Activated CD8-positive, alpha-beta T cell treated with anti-CD3 and anti-CD28 coated beads, Interleukin-2, amount 10 ng/mL, durations not matched to agents 7 days and 5 days (primary cell): Measurements from ENCODE around the gene KCTD4. TPM values are rescaled to one million over a fixed set of nuclear protein-coding genes. Genes with fewer than 3 reads are reported as not detected.
"Not testable (repeated sequence)": the region's sequence is repeated elsewhere in the genome, so short reads cannot be mapped to it uniquely, and the experiment has no call there.

ENCODE experiments used
- ATAC-seq: fragments of 150-1000 bp; cut with Tn5 transposase; one replicate; pipeline ENCODE4 v1.10.0; 2021; ENCODE audit warnings: moderate library complexity
- CTCF ChIA-PET: fragments of 350-600 bp; sonication (Branson Sonifier 250); formaldehyde crosslinking; loops from one replicate; lab custom pipeline; 2021; ENCODE audit warnings: antibody characterized with exemption; lab: Charles Lee
- POLR2A ChIA-PET: fragments of 350-600 bp; sonication (Branson Sonifier 250); formaldehyde crosslinking; loops from one replicate; lab custom pipeline; 2021; ENCODE audit warnings: antibody characterized with exemption; lab: Charles Lee
- DNase-seq: peaks from one replicate; pipeline ENCODE4 v3.0.0-alpha.2; 2020
- H3K27ac Mint-ChIP-seq: one replicate; pipeline ENCODE4 v1.8.0; 2021; ENCODE audit warnings: mild to moderate bottlenecking, mixed read lengths
- H3K27me3 Mint-ChIP-seq: one replicate; pipeline ENCODE4 v1.8.0; 2021; ENCODE audit warnings: low read depth, mixed read lengths
- H3K36me3 Mint-ChIP-seq: one replicate; pipeline ENCODE4 v1.8.0; 2021; ENCODE audit warnings: low read depth, mixed read lengths
- H3K4me1 Mint-ChIP-seq: one replicate; pipeline ENCODE4 v1.8.0; 2021; ENCODE audit warnings: low read depth, mixed read lengths
- H3K4me3 Mint-ChIP-seq: one replicate; pipeline ENCODE4 v1.8.0; 2021; ENCODE audit warnings: mild to moderate bottlenecking, mixed read lengths
- H3K9me3 Mint-ChIP-seq: one replicate; pipeline ENCODE4 v1.8.0; 2022; ENCODE audit warnings: mixed read lengths; ENCODE audit not compliant: insufficient read depth
- total RNA-seq, 2 experiments: library from RNA; stranded (reverse); gene quantifications; one replicate each; pipeline ENCODE4 v1.2.3, GENCODE V29; 2021

Gene KCTD4
- total RNA-seq, 2 experiments from 2014 or later = not detected

DNA sequence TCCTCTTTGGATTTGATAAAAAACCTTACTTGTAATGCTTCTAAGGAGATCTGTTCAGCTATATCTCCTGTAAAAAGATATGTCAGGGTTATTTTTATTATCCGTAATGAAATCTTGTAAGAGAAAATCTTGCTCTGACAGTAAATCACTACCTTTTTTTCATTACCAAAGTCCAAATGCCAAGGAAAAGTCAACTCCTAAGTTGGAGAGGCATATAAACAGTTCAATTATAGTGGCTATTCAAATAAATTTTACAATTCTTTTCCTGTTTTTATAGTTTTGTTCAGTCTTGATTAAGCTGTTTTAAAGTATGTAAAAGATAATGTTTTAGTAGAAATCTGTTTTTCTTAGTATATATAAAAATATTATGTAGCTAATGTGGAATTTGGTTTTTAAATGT is 9.0 kb downstream of the KCTD4 start:
- H3K36me3 Mint-ChIP-seq = peaks cover 11% of the 10 kb centered on the region
- CTCF ChIA-PET = interaction anchor here (1.9 kb wide), 1 partner anchor 12 kb away, joined by 3 read pairs; no protein-coding TSS in a partner anchor

DNA sequence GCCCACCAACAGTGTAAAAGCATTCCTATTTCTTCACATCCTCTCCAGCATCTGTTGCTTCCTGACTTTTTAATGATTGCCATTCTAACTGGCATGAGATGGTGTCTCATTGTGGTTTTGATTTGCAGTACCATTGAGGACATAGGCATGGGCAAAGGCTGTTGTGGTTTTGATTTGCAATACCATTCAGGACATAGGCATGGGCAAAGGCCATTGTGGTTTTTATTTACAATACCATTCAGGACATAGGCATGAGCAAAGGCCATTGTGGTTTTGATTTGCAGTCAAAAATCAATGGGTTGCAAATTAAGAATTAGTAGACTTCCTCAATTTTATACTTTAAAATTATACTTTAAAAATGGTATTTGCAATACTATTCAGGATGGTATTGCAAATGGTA is 11.3 kb downstream of the KCTD4 start:
- H3K27ac Mint-ChIP-seq, H3K9me3 Mint-ChIP-seq, POLR2A ChIA-PET, ATAC-seq, H3K4me3 Mint-ChIP-seq, H3K27me3 Mint-ChIP-seq, DNase-seq, CTCF ChIA-PET, H3K4me1 Mint-ChIP-seq: not testable (repeated sequence)
- peaks cover 11% of the 10 kb centered on the region for H3K36me3 Mint-ChIP-seq

More for the DNA sequence above, 9.0 kb downstream of the KCTD4 start:
- Mint-ChIP-seq H3K27ac (no peak overlapping the region), H3K4me3 (no peak overlapping the region), H3K9me3 (no peaks in the 10 kb centered on the region), H3K4me1 (peaks cover 8% of the 10 kb centered on the region), H3K27me3 (no peaks in the 10 kb centered on the region)
- POLR2A ChIA-PET = no interaction called here
- ATAC-seq (no peak), DNase-seq (no peak)

DNA sequence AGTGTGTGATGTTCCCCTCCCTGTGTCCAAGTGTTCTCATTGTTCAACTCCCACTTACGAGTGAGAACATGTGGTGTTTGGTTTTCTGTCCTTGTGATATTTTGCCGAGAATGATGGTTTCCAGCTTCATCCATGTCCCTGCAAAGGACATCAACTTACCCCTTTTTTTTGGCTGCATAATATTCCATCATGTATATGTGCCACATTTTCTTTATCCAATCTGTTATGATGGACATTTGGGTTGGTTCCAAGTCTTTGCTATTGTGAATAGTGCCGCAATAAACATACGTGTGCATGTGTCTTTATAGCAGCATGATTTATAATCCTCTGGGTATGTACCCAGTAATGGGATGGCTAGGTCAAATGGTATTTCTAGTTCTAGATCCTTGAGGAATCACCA is 11.8 kb downstream of the KCTD4 start:
- CTCF ChIA-PET, ATAC-seq, H3K4me3 Mint-ChIP-seq, POLR2A ChIA-PET, H3K27ac Mint-ChIP-seq, DNase-seq, H3K27me3 Mint-ChIP-seq, H3K9me3 Mint-ChIP-seq, H3K4me1 Mint-ChIP-seq: not testable (repeated sequence)
- H3K36me3 Mint-ChIP-seq = peaks cover 12% of the 10 kb centered on the region

- ATAC-seq (no peak), DNase-seq (no peak)
- ChIA-PET CTCF (no interaction called here), POLR2A (no interaction called here)
- Mint-ChIP-seq H3K27me3 (no peaks in the 10 kb centered on the region), H3K4me1 (peaks cover 8% of the 10 kb centered on the region), H3K4me3 (no peak overlapping the region), H3K36me3 (peaks cover 14% of the 10 kb centered on the region), H3K9me3 (no peaks in the 10 kb centered on the region), H3K27ac (no peak overlapping the region)
Observed at GRCh38 chr13:45185286-45185685, 15.6 kb downstream of the KCTD4 start.

DNA sequence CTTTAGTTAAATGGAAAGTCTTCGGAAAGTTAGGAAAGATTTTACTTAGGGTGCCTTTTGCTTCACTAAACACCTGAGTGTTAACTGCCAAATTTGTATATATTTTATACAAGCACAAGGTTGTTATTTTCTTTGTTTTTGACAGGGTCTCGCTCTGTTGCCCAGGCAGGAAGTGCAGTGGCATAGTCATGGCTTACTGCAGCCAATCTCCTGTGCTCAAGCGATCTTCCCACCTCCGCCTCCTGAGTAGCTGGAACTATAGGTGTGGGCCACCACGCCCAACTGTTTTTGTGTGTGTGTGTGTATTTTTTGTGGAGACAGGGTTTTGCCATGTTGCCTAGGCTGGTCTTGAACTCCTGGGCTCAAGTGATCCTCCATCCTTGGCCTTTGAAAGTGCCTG is 16.2 kb downstream of the KCTD4 start:
- ATAC-seq = no peak
- Mint-ChIP-seq H3K36me3 (peaks cover 14% of the 10 kb centered on the region), H3K27ac (peak overlapping the region; percentile 60), H3K9me3 (no peaks in the 10 kb centered on the region), H3K4me1 (peaks cover 8% of the 10 kb centered on the region), H3K27me3 (no peaks in the 10 kb centered on the region), H3K4me3 (no peak overlapping the region)
- POLR2A ChIA-PET = no interaction called here
- CTCF ChIA-PET = no interaction called here
- DNase-seq = no peak

GRCh38 chr13:45180713-45181601 is 19.9 kb downstream of the KCTD4 start:
- H3K27me3 Mint-ChIP-seq = no peaks in the 10 kb centered on the region
- H3K9me3 Mint-ChIP-seq = no peaks in the 10 kb centered on the region
- ATAC-seq = no peak
- ChIA-PET POLR2A (no interaction called here), CTCF (interaction anchor here (1.2 kb wide), 1 partner anchor 24 kb away, joined by 3 read pairs; no protein-coding TSS in a partner anchor)
- H3K4me3 Mint-ChIP-seq = no peak overlapping the region
- H3K36me3 Mint-ChIP-seq = peaks cover 3% of the 10 kb centered on the region
- no peak for DNase-seq
- no peak overlapping the region for H3K27ac Mint-ChIP-seq
- H3K4me1 Mint-ChIP-seq = peaks cover 19% of the 10 kb centered on the region

GRCh38 chr13:45180303-45180702 is 20.5 kb downstream of the KCTD4 start:
- H3K4me3 Mint-ChIP-seq = no peak overlapping the region
- no peak for ATAC-seq
- H3K27me3 Mint-ChIP-seq = no peaks in the 10 kb centered on the region
- DNase-seq = no peak
- H3K36me3 Mint-ChIP-seq = peaks cover 3% of the 10 kb centered on the region
- H3K27ac Mint-ChIP-seq = no peak overlapping the region
- CTCF ChIA-PET = no interaction called here
- peaks cover 19% of the 10 kb centered on the region for H3K4me1 Mint-ChIP-seq
- H3K9me3 Mint-ChIP-seq = no peaks in the 10 kb centered on the region
- POLR2A ChIA-PET = no interaction called here

- Mint-ChIP-seq H3K27ac (no peak overlapping the region), H3K4me3 (no peak overlapping the region), H3K27me3 (no peaks in the 10 kb centered on the region), H3K9me3 (no peaks in the 10 kb centered on the region), H3K4me1 (peaks cover 19% of the 10 kb centered on the region), H3K36me3 (peaks cover 11% of the 10 kb centered on the region)
- DNase-seq (no peak), ATAC-seq (no peak)
- ChIA-PET POLR2A (no interaction called here), CTCF (interaction anchor here (0.9 to 1.3 kb wide), 3 partner anchors 13 to 164 kb away, joined by 3 read pairs; no protein-coding TSS in a partner anchor)
Observed at GRCh38 chr13:45179428-45179827, 21.4 kb downstream of the KCTD4 start.

GRCh38 chr13:45178349-45179162 is 22.3 kb downstream of the KCTD4 start:
- Mint-ChIP-seq H3K27ac (no peak overlapping the region), H3K27me3 (no peaks in the 10 kb centered on the region), H3K9me3 (no peaks in the 10 kb centered on the region), H3K4me1 (peaks cover 19% of the 10 kb centered on the region), H3K36me3 (peaks cover 8% of the 10 kb centered on the region), H3K4me3 (no peak overlapping the region)
- peak; percentile 39 for ATAC-seq
- no peak for DNase-seq
- ChIA-PET CTCF (interaction anchor here (0.9 to 1.3 kb wide), 3 partner anchors 14 to 163 kb away, joined by 3 read pairs; no protein-coding TSS in a partner anchor), POLR2A (no interaction called here)

- Mint-ChIP-seq H3K27me3 (no peaks in the 10 kb centered on the region), H3K4me3 (no peak overlapping the region)
Observed at GRCh38 chr13:45174478-45174877, 26.4 kb downstream of the KCTD4 start.

DNA sequence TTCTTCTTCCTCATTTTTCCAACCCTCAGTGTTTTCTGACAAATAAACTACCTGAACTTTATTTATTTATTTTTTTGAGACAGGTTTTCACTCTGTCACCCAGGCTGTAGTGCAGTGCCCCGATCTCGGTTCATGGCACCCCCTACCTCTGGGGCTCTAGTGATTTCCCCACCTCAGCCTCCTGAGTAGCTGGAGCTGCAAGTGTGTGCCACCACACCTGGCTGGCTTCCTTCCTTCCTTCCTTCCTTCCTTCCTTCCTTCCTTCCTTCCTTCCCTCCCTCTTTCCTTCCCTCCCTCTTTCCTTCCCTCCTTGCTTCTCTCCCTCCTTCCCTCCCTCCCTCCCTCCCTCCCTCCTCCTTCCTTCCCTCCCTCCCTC is 32.3 kb downstream of the KCTD4 start:
- no peak for ATAC-seq
- Mint-ChIP-seq H3K4me1 (no peaks in the 10 kb centered on the region), H3K27ac (no peak overlapping the region), H3K36me3 (peaks cover 31% of the 10 kb centered on the region), H3K4me3 (no peak overlapping the region), H3K27me3 (no peaks in the 10 kb centered on the region), H3K9me3 (no peaks in the 10 kb centered on the region)
- no peak for DNase-seq
- POLR2A ChIA-PET = no interaction called here
- CTCF ChIA-PET = no interaction called here

More at GRCh38 chr13:45174478-45174877, 26.4 kb downstream of the KCTD4 start:
- peaks cover 25% of the 10 kb centered on the region for H3K36me3 Mint-ChIP-seq
- ATAC-seq (no peak), DNase-seq (no peak)
- no peak overlapping the region for H3K27ac Mint-ChIP-seq
- H3K9me3 Mint-ChIP-seq = no peaks in the 10 kb centered on the region
- POLR2A ChIA-PET = no interaction called here
- CTCF ChIA-PET = no interaction called here
- H3K4me1 Mint-ChIP-seq = peaks cover 11% of the 10 kb centered on the region
